Measurements from ENCODE around the gene SPA17. TPM values are rescaled to one million over a fixed set of nuclear protein-coding genes. Genes with fewer than 3 reads are reported as not detected.

Gene SPA17
- total RNA-seq, 4 donors from 2014 or later = 0.88 to 3.6 (median 1.1) TPM; not detected in 1

GRCh38 chr11:124657904-124658303 lies 15.8 kb upstream of the SPA17 start:
- H3K4me1 ChIP-seq = no peaks in the 10 kb centered on the region
- no peak for DNase-seq
- TF ChIP-seq POLR2A (IDR thresholded peaks at IDR 0.05) = no peak
- no peak for TF ChIP-seq CTCF (IDR thresholded peaks at IDR 0.05)
- H3K9me3 ChIP-seq = no peaks in the 10 kb centered on the region
- no peak overlapping the region for H3K27ac ChIP-seq
- no peaks in the 10 kb centered on the region for H3K27me3 ChIP-seq
- H3K36me3 ChIP-seq = peaks cover 0 to 19% (median 0%) of the 10 kb centered on the region in 3 donors
- no peak overlapping the region for H3K4me3 ChIP-seq

- Histone ChIP-seq H3K4me1 (no peaks in the 10 kb centered on the region), H3K4me3 (no peak overlapping the region), H3K27me3 (no peaks in the 10 kb centered on the region), H3K27ac (no peak overlapping the region), H3K9me3 (no peaks in the 10 kb centered on the region), H3K36me3 (peaks cover 0 to 13% (median 0%) of the 10 kb centered on the region in 3 donors)
- no peak for TF ChIP-seq CTCF (IDR thresholded peaks at IDR 0.05)
- TF ChIP-seq POLR2A (IDR thresholded peaks at IDR 0.05) = no peak
- DNase-seq = no peak
Measured at GRCh38 chr11:124658501-124658900, 15.2 kb upstream of the SPA17 start.

GRCh38 chr11:124658986-124659385 lies 14.7 kb upstream of the SPA17 start:
- no peaks in the 10 kb centered on the region for H3K9me3 ChIP-seq
- no peaks in the 10 kb centered on the region for H3K4me1 ChIP-seq
- H3K27ac ChIP-seq = no peak overlapping the region
- peaks cover 0 to 14% (median 0%) of the 10 kb centered on the region in 3 donors for H3K36me3 ChIP-seq
- no peak for DNase-seq
- no peaks in the 10 kb centered on the region for H3K27me3 ChIP-seq
- H3K4me3 ChIP-seq = no peak overlapping the region
- TF ChIP-seq CTCF (IDR thresholded peaks at IDR 0.05) (no peak), POLR2A (IDR thresholded peaks at IDR 0.05) (no peak)

- Histone ChIP-seq H3K36me3 (peaks cover 0 to 37% (median 0%) of the 10 kb centered on the region in 3 donors), H3K4me3 (no peak overlapping the region), H3K27me3 (no peaks in the 10 kb centered on the region), H3K4me1 (no peaks in the 10 kb centered on the region), H3K9me3 (no peaks in the 10 kb centered on the region), H3K27ac (no peak overlapping the region)
- DNase-seq = no peak
- TF ChIP-seq CTCF (IDR thresholded peaks at IDR 0.05) (no peak), POLR2A (IDR thresholded peaks at IDR 0.05) (no peak)
Measured at GRCh38 chr11:124661553-124661952, 12.2 kb upstream of the SPA17 start.

- H3K4me3 ChIP-seq = no peak overlapping the region
- no peak for TF ChIP-seq CTCF (IDR thresholded peaks at IDR 0.05)
- no peaks in the 10 kb centered on the region for H3K27me3 ChIP-seq
- DNase-seq = no peak
- no peaks in the 10 kb centered on the region for H3K9me3 ChIP-seq
- H3K27ac ChIP-seq = no peak overlapping the region
- H3K36me3 ChIP-seq = peaks cover 0 to 37% (median 0%) of the 10 kb centered on the region in 3 donors
- no peaks in the 10 kb centered on the region for H3K4me1 ChIP-seq
Measured at GRCh38 chr11:124662106-124662505, 11.6 kb upstream of the SPA17 start.

- Histone ChIP-seq H3K9me3 (no peaks in the 10 kb centered on the region), H3K27me3 (no peaks in the 10 kb centered on the region), H3K27ac (no peak overlapping the region), H3K4me3 (no peak overlapping the region), H3K36me3 (peaks cover 0 to 40% (median 0%) of the 10 kb centered on the region in 3 donors), H3K4me1 (no peaks in the 10 kb centered on the region)
- TF ChIP-seq CTCF (IDR thresholded peaks at IDR 0.05) = no peak
- TF ChIP-seq POLR2A (IDR thresholded peaks at IDR 0.05) = no peak
- DNase-seq = no peak
Measured at GRCh38 chr11:124663861-124664260, 9.8 kb upstream of the SPA17 start.
